ENCODE measurements around the gene PIGU. TPM values are rescaled to one million over a fixed set of nuclear protein-coding genes. Genes with fewer than 3 reads are reported as not detected.

Gene PIGU
- total and polyA plus RNA-seq, 9 of the 15 experiments (the other 6 are each of a cell fraction or from before 2014, with no cell fraction given), result 6.5 to 100 (median 28.1) TPM

- TF ChIP-seq ZBTB40 (IDR thresholded peaks at IDR 0.05) (peak; percentile 74), ZBTB40 (CRISPR knock-in tag; IDR thresholded peaks at IDR 0.05) (no peak), ZNF79 (CRISPR knock-in tag; IDR thresholded peaks at IDR 0.05; ENCODE audit: low read depth) (no peak), TOE1 (IDR thresholded peaks at IDR 0.05; ENCODE audit: borderline replicate concordance) (peak; percentile 48; the same call in 1 of the 2 replicates), TOE1 (CRISPR knock-in tag; IDR thresholded peaks at IDR 0.05; ENCODE audit: borderline replicate concordance, low read depth) (no peak), ZEB2 (IDR thresholded peaks at IDR 0.05) (0 out of 2 replicates have a peak, but pooled peaks have one; percentile 35), PHF20 (IDR thresholded peaks at IDR 0.05; ENCODE audit: partially characterized antibody) (no peak), AFF1 (IDR thresholded peaks at IDR 0.05; ENCODE audit: low read depth in 1 of 2, partially characterized antibody in 2 of 2) (peak; percentile 52 to 67), ZNF592 (IDR thresholded peaks at IDR 0.05) (no peak)
These were observed 26.7 kb upstream of the PIGU start (continued) for GRCh38 chr20:34703424-34704176.

All from K562 (cell line).